ENCODE results near the gene SYNGR4. TPM values are rescaled to one million over a fixed set of nuclear protein-coding genes. Genes with fewer than 3 reads are reported as not detected.

Gene SYNGR4
- polyA plus RNA-seq, 1 donor (not counting 4 experiments of a cell fraction or from before 2014, with no cell fraction given) = not detected

DNA sequence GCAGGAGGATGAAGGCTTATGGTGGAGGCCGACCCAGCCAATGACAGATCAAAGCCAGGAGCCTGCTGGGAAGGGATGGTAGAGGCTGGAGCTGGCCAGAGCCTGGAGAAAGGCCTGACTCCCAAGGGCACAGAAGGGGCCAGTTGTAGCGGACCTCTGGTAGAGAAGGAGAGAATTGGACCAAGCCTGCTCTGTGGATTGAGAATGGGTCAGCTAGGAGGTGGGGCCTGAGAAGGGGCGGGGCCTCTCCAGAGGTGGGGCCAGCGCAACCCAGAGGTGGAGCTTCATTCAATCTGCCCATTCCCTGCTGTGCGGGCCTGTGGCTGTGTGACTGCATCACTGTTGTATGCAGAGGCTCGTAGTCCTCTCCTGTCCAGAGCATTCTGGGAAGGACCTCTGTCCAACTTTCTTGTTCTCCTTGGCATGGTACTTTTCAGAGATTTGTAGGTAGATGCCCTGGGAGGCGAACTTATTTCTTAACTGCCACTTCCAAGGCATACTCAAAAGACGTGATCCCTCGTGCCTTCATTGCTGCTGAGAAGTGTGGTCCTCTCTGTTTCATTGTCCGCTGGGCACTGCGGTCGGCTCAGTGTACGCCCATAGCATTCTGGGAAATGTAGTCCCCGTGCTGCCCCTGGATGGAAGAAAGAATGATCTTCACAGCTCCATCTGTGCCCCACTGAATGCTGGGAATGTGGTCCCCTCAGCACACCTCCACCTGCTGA, 36.0 kb downstream of the SYNGR4 start:
- dilution Hi-C loops (cut with MboI; ENCODE audit: extremely low pct_ligation_motif_present, low sequenced_read_pairs) = no loop called here
- no peaks in the 10 kb centered on the region for H4K20me1 ChIP-seq (ENCODE audit: control insufficient read depth, extremely low read depth, insufficient read depth, low read length)
- H3K4me3 ChIP-seq (ENCODE audit: control insufficient read depth in 2 of 3, extremely low read depth in 1 of 3, insufficient read depth in 2 of 3, low read depth in 1 of 3, low read length in 3 of 3) = no peak overlapping the region
- peaks cover 11% of the 10 kb centered on the region for H3K27me3 ChIP-seq (ENCODE audit: control insufficient read depth, extremely low read depth, insufficient read depth, low read length)
- no peak overlapping the region for H3K9ac ChIP-seq (ENCODE audit: control insufficient read depth, extremely low read depth, insufficient read depth, low read length)
- no peak overlapping the region for H2AFZ ChIP-seq (ENCODE audit: control insufficient read depth, low read length)
- TF ChIP-seq EZH2 (IDR thresholded peaks at IDR 0.05; ENCODE audit: low read length) = no peak
- TF ChIP-seq, protein P1, sequence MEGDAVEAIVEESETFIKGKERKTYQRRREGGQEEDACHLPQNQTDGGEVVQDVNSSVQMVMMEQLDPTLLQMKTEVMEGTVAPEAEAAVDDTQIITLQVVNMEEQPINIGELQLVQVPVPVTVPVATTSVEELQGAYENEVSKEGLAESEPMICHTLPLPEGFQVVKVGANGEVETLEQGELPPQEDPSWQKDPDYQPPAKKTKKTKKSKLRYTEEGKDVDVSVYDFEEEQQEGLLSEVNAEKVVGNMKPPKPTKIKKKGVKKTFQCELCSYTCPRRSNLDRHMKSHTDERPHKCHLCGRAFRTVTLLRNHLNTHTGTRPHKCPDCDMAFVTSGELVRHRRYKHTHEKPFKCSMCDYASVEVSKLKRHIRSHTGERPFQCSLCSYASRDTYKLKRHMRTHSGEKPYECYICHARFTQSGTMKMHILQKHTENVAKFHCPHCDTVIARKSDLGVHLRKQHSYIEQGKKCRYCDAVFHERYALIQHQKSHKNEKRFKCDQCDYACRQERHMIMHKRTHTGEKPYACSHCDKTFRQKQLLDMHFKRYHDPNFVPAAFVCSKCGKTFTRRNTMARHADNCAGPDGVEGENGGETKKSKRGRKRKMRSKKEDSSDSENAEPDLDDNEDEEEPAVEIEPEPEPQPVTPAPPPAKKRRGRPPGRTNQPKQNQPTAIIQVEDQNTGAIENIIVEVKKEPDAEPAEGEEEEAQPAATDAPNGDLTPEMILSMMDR (optimal IDR thresholded peaks at IDR 0.05 in 1 of 3, IDR thresholded peaks at IDR 0.05 in 1 of 3, conservative IDR thresholded peaks at IDR 0.05 in 1 of 3; ENCODE audit: extremely low read depth in 1 of 3, insufficient read depth in 2 of 3, low read length in 3 of 3) = no peak
- no peak overlapping the region for H3K27ac ChIP-seq (ENCODE audit: control insufficient read depth, insufficient read depth, low read length)
- no peaks in the 10 kb centered on the region for H3K36me3 ChIP-seq (ENCODE audit: control insufficient read depth in 2 of 2, extremely low read depth in 1 of 2, insufficient read depth in 2 of 2, low read length in 2 of 2)
- no peaks in the 10 kb centered on the region for H3K79me2 ChIP-seq (ENCODE audit: control insufficient read depth, insufficient read depth, low read length)
- DNase-seq (ENCODE audit: low read depth, low spot score) = no peak
- H3K9me3 ChIP-seq (ENCODE audit: control insufficient read depth, low read depth, low read length) = no peaks in the 10 kb centered on the region
- peaks cover 10% of the 10 kb centered on the region for H3K4me1 ChIP-seq (ENCODE audit: control insufficient read depth, extremely low read depth, insufficient read depth, low read length)
- H3K9me1 ChIP-seq (ENCODE audit: control insufficient read depth, extremely low read depth, insufficient read depth, low read length) = no peaks in the 10 kb centered on the region
- FAIRE-seq = no peak
- H3K4me2 ChIP-seq (ENCODE audit: control insufficient read depth, extremely low read depth, insufficient read depth, low read depth, low read length) = peak overlapping the region; percentile 39

DNA sequence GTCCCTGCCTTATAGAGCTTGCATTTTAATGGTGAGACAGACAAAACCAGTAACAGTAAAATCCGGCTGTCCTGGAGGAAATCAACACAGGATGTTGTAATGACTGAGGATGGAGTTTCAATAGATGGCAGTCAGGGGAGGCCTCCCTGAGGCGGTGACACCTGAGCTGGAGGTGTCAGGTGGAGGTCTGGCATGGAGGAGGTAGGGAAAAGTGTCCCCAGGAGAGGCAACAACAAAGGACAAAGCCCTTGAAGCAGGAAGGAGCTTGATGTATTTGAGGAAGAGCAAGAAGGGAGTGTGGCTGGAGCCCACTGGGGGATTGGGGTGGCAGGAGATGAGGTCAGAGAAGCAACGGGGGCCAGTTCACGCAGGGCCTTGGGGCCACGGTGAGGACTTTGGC, 37.1 kb downstream of the SYNGR4 start:
- Histone ChIP-seq H3K9me1 (ENCODE audit: control insufficient read depth, extremely low read depth, insufficient read depth, low read length) (no peaks in the 10 kb centered on the region), H3K36me3 (ENCODE audit: control insufficient read depth in 2 of 2, extremely low read depth in 1 of 2, insufficient read depth in 2 of 2, low read length in 2 of 2) (no peaks in the 10 kb centered on the region), H3K4me3 (ENCODE audit: control insufficient read depth in 2 of 3, extremely low read depth in 1 of 3, insufficient read depth in 2 of 3, low read depth in 1 of 3, low read length in 3 of 3) (no peak overlapping the region), H3K79me2 (ENCODE audit: control insufficient read depth, insufficient read depth, low read length) (no peaks in the 10 kb centered on the region), H3K9ac (ENCODE audit: control insufficient read depth, extremely low read depth, insufficient read depth, low read length) (no peak overlapping the region), H2AFZ (ENCODE audit: control insufficient read depth, low read length) (no peak overlapping the region), H3K9me3 (ENCODE audit: control insufficient read depth, low read depth, low read length) (no peaks in the 10 kb centered on the region), H3K27ac (ENCODE audit: control insufficient read depth, insufficient read depth, low read length) (no peak overlapping the region), H3K4me1 (ENCODE audit: control insufficient read depth, extremely low read depth, insufficient read depth, low read length) (peaks cover 14% of the 10 kb centered on the region), H3K4me2 (ENCODE audit: control insufficient read depth, extremely low read depth, insufficient read depth, low read depth, low read length) (no peak overlapping the region), H3K27me3 (ENCODE audit: control insufficient read depth, extremely low read depth, insufficient read depth, low read length) (no peaks in the 10 kb centered on the region), H4K20me1 (ENCODE audit: control insufficient read depth, extremely low read depth, insufficient read depth, low read length) (no peaks in the 10 kb centered on the region)
- FAIRE-seq (no peak), DNase-seq (ENCODE audit: low read depth, low spot score) (no peak)
- no peak for TF ChIP-seq EZH2 (IDR thresholded peaks at IDR 0.05; ENCODE audit: low read length)
- TF ChIP-seq, protein P1 (optimal IDR thresholded peaks at IDR 0.05 in 1 of 3, IDR thresholded peaks at IDR 0.05 in 1 of 3, conservative IDR thresholded peaks at IDR 0.05 in 1 of 3; ENCODE audit: extremely low read depth in 1 of 3, insufficient read depth in 2 of 3, low read length in 3 of 3) = no peak
- dilution Hi-C loops (cut with MboI; ENCODE audit: extremely low pct_ligation_motif_present, low sequenced_read_pairs) = no loop called here

All from keratinocyte (primary cell).